Ovary (tissue), 10 donors: ENCODE measurements around the gene IMPA2. TPM values are rescaled to one million over a fixed set of nuclear protein-coding genes. Genes with fewer than 3 reads are reported as not detected.

ENCODE experiments used
- DNase-seq, 5 donors: peaks; one replicate each; pipeline ENCODE4 v3.0.0-alpha.2; 2019 to 2020
- H3K27ac ChIP-seq, 2 donors: fragments of 200-600 bp; one replicate each; pipeline versions ENCODE4 v1.5.1 to v1.8.0; 2019 to 2022
- H3K27me3 ChIP-seq: fragments of 200-600 bp; one replicate; pipeline ENCODE4 v1.8.0; 2022
- H3K36me3 ChIP-seq: fragments of 200-600 bp; sonication (generic); one replicate; pipeline ENCODE4 v1.5.1; 2019
- H3K4me1 ChIP-seq: one replicate; pipeline ENCODE4 v1.8.1; 2013; ENCODE audit warnings: mild to moderate bottlenecking, moderate library complexity; ENCODE audit not compliant: insufficient read depth
- H3K4me3 ChIP-seq: fragments of 200-600 bp; sonication (generic); one replicate; pipeline ENCODE4 v1.5.1; 2017
- H3K9me3 ChIP-seq, 2 donors: fragments of 200-600 bp in 1 of 2; sonication (generic) in 1 of 2; one replicate each; pipeline versions ENCODE4 v1.5.1 to v1.8.1; 2013 to 2019; ENCODE audit warnings: mild to moderate bottlenecking in 1 of 2, moderate library complexity in 1 of 2
- CTCF ChIP-seq, 3 donors: fragments of 450-650 bp in 2 of 3; fragments of 200-600 bp in 1 of 3; IDR thresholded peaks; one replicate each; pipeline versions ENCODE4 v1.5.1 to v1.8.0; 2016 to 2022; ENCODE audit warnings: antibody characterized with exemption in 3 of 3, mild to moderate bottlenecking in 1 of 3
- EP300 ChIP-seq: sonication (generic); formaldehyde crosslinking; IDR thresholded peaks from one replicate; pipeline ENCODE4 v1.6.1; 2017; ENCODE audit warnings: antibody characterized with exemption
- POLR2A ChIP-seq: fragments of 450-650 bp; IDR thresholded peaks from one replicate; pipeline ENCODE4 v1.6.1; 2017; ENCODE audit warnings: antibody characterized with exemption, mild to moderate bottlenecking, moderate library complexity
- WGBS, 3 donors: extraction: QIAGEN DNeasy Blood & Tissue Kit in 1 of 3; methylation state at CpG; one replicate each; pipeline versions ENCODE4 v1.1.5 to v1.1.7; 2013 to 2017; 5-methylcytosine and 5-hydroxymethylcytosine counted together
- intact Hi-C, 4 donors: fragments of 100-400 bp; cut with DNase I; formaldehyde crosslinking; loops; one replicate each; pipeline versions ENCODE4 v1.11.0 to v1.15.1; 2022 to 2023
- long read RNA-seq, 3 donors: library from polyadenylated mRNA in 2 of 3; unstranded in 2 of 3; transcript quantifications; one replicate each; pipeline ENCODE4 v2.0.0 and lab custom pipeline, GENCODE V29; 2021 to 2026
- polyA plus RNA-seq, 2 donors: library from polyadenylated mRNA; stranded (reverse); fragments of 200-250 nt in 1 of 2; fragments of 350-450 nt in 1 of 2; fragmentation: Illumina TruSeq in 1 of 2; extraction: RNeasy Lipid Tissue Mini Kit (QIAGEN cat#74804) in 1 of 2; gene quantifications; one replicate each; pipeline ENCODE4 v1.2.3, GENCODE V29; 2013 to 2014
- total RNA-seq, 7 donors: library from RNA; depleted of rRNA in 2 of 7; stranded (reverse); fragments of >200 nt in 2 of 7; fragmentation: NEBNext Ultra II Directional in 3 of 7; extraction: Animal tissue kit (Norgen Biotek cat#: 25700) in 3 of 7; gene quantifications; one replicate each; pipeline versions ENCODE4 v1.1.0 to v1.2.4, GENCODE V29; 2016 to 2023
- donor health status: DM: no; HTN: no; CAD: no; lungs with moderate emphysema.
- donor health status: DM: no; HTN: no; CAD: no.
- donor health status: Bipolar disorder and iron deficiency.
- donor health status: DM: yes; HTN: yes; CAD: no.
- donor health status: DM: no; HTN: no; CAD: no.
- donor health status: DM: yes; HTN: yes; CAD: no.

IMPA2 gene
- total RNA-seq (10 to 100 TPM; 16.8 to 33.5 (median 25.2) TPM), polyA plus RNA-seq (10 to 100 TPM; 15.4 to 21.1 TPM)
- long read RNA-seq, donor 1, partial matches to known transcripts: 5 of 20 reads
- long read RNA-seq, donor 1, other reads (novel, unspliced or antisense): 8 of 20 reads
- long read RNA-seq, donor 2, transcript IMPA2-201 (8 exons, 1,534 nt): major isoform, 18 of 36 reads
- long read RNA-seq, donor 2, transcript IMPA2-209 (2 exons, 919 nt): major isoform, 18 of 36 reads
- long read RNA-seq, donor 2, partial matches to known transcripts: 0 of 36 reads
- long read RNA-seq, donor 2, other reads (novel, unspliced or antisense): 0 of 36 reads
- long read RNA-seq, donor 3, transcript IMPA2-201 (8 exons, 1,534 nt): major isoform, 31 of 51 reads
- long read RNA-seq, donor 3, partial matches to known transcripts: 2 of 51 reads
- long read RNA-seq, donor 3, other reads (novel, unspliced or antisense): 15 of 51 reads

DNA sequence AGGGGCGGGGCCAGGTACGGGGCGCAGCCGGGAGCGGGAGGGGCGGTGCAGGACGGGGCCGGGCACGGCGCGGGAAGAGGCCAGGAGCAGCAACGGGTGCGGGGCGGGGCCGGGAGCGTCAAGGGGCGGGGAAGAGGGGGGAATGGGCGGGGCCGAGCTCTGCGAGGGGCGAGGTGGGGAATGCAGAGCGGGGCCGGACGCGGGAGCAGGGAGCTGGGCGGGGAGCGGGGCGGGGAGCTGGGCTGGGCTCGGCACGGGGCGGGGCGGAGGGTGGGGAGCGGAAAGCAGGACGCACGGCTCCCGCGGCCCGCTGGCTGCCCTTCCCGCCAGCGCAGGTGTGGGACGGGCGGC lies at the start of gene IMPA2:
Gene IMPA2 (plus strand): TSS at position 316 of the 351 bp plus-strand sequence. CDS start 163 bp downstream, outside the sequence.
- TF ChIP-seq CTCF (IDR thresholded peaks at IDR 0.05): no peak
- WGBS, 3 donors: 0 to 2% (median 1%) methylated on average over 14 to 42 of the region's 42 CpGs
- Histone ChIP-seq H3K27ac (peak within 1 kb of the TSS; percentile 85 to 99), H3K27me3 (no peaks in the 10 kb centered on the region), H3K4me3 (peak within 1 kb of the TSS; percentile 92), H3K4me1 (no peaks in the 10 kb centered on the region), H3K9me3 (no peaks in the 10 kb centered on the region), H3K36me3 (no peaks in the 10 kb centered on the region)
- DNase-seq: peak in 1 of 5 donors; percentile 97
- intact Hi-C loops: loop anchor here in 3 of 4 donors (2.0 to 5.0 kb wide), 3 partner anchors 34 to 72 kb away; partner anchors contain the start of gene MPPE1 (in 1 of the 3)

DNA sequence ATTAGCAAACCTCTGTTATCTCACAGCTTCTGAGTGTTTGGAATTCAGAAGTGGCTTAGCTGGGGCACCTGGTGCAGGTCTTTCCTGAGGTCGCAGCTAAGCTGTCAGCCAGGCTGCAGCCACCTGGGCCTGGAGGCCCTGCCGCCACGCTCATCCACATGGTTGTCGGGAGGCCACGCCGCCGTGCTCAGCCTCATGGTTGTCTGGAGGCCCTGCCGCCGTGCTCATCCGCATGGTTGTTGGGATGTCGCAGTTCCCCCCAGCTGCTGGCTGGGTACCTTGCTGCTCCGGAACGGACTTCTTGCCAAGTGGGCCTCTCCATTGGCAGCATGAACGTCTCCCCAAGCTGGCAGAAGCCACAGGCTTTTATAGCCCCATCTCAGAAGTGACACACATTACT lies 48.9 kb upstream of the IMPA2 start:
- no peaks in the 10 kb centered on the region for H3K36me3 ChIP-seq
- H3K4me1 ChIP-seq: no peaks in the 10 kb centered on the region
- DNase-seq: no peak
- H3K9me3 ChIP-seq: no peaks in the 10 kb centered on the region
- WGBS, 3 donors: 92 to 98% (median 93%) methylated on average over 14 of the region's 14 CpGs
- H3K4me3 ChIP-seq: no peak overlapping the region
- intact Hi-C loops: loop anchor here in 1 of 4 donors (10.0 kb wide), 1 partner anchor 62 kb away; no protein-coding TSS in a partner anchor
- H3K27me3 ChIP-seq: no peaks in the 10 kb centered on the region
- TF ChIP-seq EP300: no peak
- TF ChIP-seq CTCF (IDR thresholded peaks at IDR 0.05): no peak
- no peak for TF ChIP-seq POLR2A
- no peak overlapping the region for H3K27ac ChIP-seq

- Histone ChIP-seq H3K9me3 (no peaks in the 10 kb centered on the region), H3K4me1 (no peaks in the 10 kb centered on the region), H3K36me3 (no peaks in the 10 kb centered on the region), H3K27me3 (no peaks in the 10 kb centered on the region), H3K4me3 (no peak overlapping the region), H3K27ac (no peak overlapping the region)
- intact Hi-C loops: loop anchor here in 3 of 4 donors (1.0 to 10.0 kb wide), 4 partner anchors 57 to 99 kb away; no protein-coding TSS in a partner anchor
- 2 to 5% (median 4%) methylated on average over 4 of the region's 4 CpGs for WGBS, 3 donors
- TF ChIP-seq POLR2A: no peak
- no peak for TF ChIP-seq EP300
- TF ChIP-seq CTCF (IDR thresholded peaks at IDR 0.05): peak; percentile 70 to 86 (median 83)
- DNase-seq: peak; percentile 61 to 81 (median 79)
Observed at GRCh38 chr18:11937874-11938478, 43.3 kb upstream of the IMPA2 start.

GRCh38 chr18:11940956-11941355 lies 40.4 kb upstream of the IMPA2 start:
- no peak for TF ChIP-seq CTCF (IDR thresholded peaks at IDR 0.05)
- no peak for TF ChIP-seq EP300
- TF ChIP-seq POLR2A: no peak
- Histone ChIP-seq H3K9me3 (no peaks in the 10 kb centered on the region), H3K4me1 (no peaks in the 10 kb centered on the region), H3K36me3 (no peaks in the 10 kb centered on the region), H3K4me3 (no peak overlapping the region), H3K27ac (no peak overlapping the region), H3K27me3 (no peaks in the 10 kb centered on the region)
- intact Hi-C loops: loop anchor here in 1 of 4 donors (10.0 kb wide), 1 partner anchor 94 kb away; no protein-coding TSS in a partner anchor
- DNase-seq: no peak
- WGBS, 3 donors: 63 to 77% (median 72%) methylated on average over 2 of the region's 2 CpGs
